Fibroblast of the conjunctiva (primary cell): Measurements from ENCODE around the gene TNXB.
"Not testable (repeated sequence)": the region's sequence is repeated elsewhere in the genome, so short reads cannot be mapped to it uniquely, and the experiment has no call there.

Source experiments
- DNase-seq: peaks from one replicate; pipeline ENCODE4 v3.0.0-alpha.2; 2010; ENCODE audit warnings: low read depth

TNXB gene

GRCh38 chr6:32038878-32039277 lies 70.3 kb downstream of the TNXB start:
- not testable (repeated sequence) for DNase-seq

DNA sequence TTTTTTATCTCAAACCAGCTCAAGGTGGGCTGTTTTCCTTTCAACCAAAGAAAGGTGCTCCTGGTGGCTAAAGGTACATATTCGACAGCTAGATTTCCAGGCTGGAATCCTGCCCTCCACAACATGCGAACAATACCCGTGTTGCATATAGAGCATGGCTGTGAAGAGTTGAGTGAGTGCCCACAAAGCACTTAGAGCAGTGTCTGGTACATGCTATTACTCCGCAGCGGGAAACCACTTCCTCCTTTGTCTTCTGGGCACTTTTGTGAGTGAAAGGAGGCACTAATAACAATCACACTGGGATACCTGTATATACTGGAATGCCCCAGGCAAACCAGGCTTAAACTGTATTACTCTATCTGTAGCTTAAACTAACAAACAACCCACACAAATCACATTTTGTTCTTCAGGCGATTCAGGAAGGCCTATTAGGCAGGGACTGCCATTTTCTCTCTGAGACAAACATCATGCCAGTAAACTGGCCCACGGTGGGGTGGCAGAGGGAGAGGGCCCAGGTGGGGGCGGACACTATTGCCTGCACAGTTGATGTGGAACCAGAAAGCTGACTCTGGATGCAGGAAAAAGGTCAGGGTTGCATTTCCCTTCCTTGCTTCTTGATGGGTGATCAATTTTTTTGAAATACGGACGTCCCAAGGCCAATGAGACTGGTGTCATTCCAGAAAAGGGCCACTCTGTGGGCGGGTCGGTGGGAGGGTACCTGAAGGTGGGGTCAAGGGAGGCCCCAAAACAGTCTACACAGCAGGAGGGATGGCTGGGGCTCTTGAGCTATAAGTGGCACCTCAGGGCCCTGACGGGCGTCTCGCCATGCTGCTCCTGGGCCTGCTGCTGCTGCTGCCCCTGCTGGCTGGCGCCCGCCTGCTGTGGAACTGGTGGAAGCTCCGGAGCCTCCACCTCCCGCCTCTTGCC lies 71.3 kb downstream of the TNXB start, which contains the start of gene CYP21A2:
Gene CYP21A2 (plus strand): TSS at position 818 of the 927 bp plus-strand sequence. CDS start 8 bp downstream, at position 826.
- DNase-seq, result not testable (repeated sequence)

DNA sequence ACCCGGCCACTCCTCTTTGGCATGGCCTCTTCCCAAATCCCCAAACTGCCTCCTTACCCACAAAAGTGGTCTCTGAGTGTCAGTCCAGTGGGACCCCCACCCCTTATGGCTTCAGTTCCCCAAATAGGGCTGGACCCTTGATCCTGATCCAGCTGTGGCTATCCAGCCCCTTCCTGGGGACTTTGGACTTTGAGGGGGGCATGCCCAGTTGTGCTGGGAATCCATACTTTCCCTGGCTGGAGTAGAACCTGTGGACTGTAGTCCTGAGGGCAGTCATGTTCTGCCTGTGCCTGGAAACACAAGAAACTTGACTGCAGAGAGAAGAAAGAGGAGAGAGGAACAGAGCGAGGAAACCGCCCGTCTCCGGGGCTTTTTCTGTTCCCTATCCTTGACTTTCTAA lies 72.0 kb downstream of the TNXB start:
- not testable (repeated sequence) for DNase-seq

GRCh38 chr6:32035283-32036013 lies 73.7 kb downstream of the TNXB start:
- DNase-seq, result not testable (repeated sequence)

DNA sequence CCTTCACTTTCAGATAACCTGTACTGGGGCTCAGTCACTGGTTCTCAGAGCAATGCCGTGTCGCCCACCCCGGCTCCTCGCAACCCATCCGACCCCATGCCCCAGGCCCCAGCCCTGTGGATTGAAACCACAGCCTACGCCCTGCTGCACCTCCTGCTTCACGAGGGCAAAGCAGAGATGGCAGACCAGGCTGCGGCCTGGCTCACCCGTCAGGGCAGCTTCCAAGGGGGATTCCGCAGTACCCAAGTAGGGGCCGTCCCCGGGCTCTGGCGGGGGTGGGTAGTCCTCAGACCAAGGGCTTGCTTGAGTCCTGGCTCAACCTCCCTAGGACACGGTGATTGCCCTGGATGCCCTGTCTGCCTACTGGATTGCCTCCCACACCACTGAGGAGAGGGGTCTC lies 79.6 kb downstream of the TNXB start:
- DNase-seq, result not testable (repeated sequence)

GRCh38 chr6:32028631-32029030 lies 80.5 kb downstream of the TNXB start:
- not testable (repeated sequence) for DNase-seq

GRCh38 chr6:32022100-32022499 lies 87.0 kb downstream of the TNXB start:
- DNase-seq, result not testable (repeated sequence)

DNA sequence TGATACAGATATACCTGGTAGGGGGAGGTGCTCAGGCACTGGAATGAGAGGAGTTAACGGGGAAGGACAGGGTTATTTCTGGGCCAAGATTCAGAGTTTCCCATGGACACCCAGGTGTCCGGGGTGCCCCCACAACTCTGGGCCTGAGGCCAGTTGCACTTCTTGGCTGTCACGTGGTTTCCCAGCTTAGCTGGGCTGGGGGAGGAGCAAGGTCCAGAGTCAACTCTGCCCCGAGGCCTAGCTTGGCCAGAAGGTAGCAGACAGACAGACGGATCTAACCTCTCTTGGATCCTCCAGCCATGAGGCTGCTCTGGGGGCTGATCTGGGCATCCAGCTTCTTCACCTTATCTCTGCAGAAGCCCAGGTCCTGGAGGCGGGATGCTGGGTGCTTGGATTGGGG lies 94.6 kb downstream of the TNXB start, which contains the start of gene C4B:
Gene C4B (plus strand): TSS at position 249 of the 400 bp plus-strand sequence. CDS start 51 bp downstream, at position 300.
- not testable (repeated sequence) for DNase-seq

DNA sequence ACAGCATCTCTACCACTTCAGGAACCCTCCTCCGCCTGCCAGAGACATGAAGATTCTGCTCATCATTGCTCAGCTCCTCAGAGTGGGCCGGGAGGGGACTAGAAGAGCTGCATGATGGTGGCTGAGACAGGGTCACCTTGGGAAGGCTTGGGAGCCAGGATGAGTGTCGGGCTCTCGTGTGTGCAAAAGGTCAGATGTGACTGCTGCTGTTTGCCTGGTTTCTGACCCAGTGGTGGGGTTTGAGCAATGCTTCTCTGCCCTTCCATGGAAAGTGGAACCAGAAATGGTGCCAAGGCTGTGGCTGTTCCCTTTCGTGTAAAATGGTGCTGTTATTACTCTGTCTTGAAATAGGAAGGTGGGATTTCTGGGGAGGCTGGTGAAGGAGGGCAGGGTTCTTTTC lies 95.4 kb downstream of the TNXB start:
- not testable (repeated sequence) for DNase-seq

DNA sequence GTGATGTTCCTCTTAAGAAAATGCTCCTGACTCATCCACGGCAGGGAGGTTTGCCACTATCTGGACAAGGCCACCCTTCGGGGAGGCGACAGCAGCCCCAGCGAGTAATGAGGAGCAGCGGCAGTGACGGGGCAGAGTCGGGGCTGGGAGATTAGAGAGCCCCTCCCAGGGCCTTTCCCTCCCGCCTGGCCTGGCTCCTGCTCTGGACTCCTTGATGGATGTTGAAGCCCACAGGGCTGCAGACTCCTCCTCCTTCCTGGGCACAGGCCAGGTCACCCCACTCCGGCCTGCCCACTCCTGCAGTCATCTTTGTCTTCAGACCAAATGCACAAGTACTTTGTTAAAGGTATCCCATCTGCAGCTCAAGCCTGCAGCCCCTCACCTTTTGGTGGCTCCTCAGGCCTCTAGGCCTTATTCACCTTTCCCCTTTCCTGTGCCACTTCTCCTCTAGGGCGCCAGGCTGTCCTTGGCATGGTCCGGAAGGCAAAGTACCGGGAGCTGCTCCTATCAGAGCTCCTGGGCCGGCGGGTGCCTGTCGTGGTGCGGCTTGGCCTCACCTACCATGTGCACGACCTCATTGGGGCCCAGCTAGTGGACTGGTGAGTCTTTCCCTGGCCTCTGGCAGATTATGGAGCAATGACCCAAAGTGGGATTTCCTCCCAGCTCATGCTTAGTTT lies 96.1 kb downstream of the TNXB start:
- not testable (repeated sequence) for DNase-seq

- not testable (repeated sequence) for DNase-seq
Measured at GRCh38 chr6:32010856-32011530, 98.1 kb downstream of the TNXB start.

GRCh38 chr6:32009537-32009936 lies 99.6 kb downstream of the TNXB start:
- not testable (repeated sequence) for DNase-seq

- not testable (repeated sequence) for DNase-seq
Measured at GRCh38 chr6:32008616-32009015, 100.5 kb downstream of the TNXB start.

GRCh38 chr6:32008037-32008436 lies 101.1 kb downstream of the TNXB start:
- not testable (repeated sequence) for DNase-seq

DNA sequence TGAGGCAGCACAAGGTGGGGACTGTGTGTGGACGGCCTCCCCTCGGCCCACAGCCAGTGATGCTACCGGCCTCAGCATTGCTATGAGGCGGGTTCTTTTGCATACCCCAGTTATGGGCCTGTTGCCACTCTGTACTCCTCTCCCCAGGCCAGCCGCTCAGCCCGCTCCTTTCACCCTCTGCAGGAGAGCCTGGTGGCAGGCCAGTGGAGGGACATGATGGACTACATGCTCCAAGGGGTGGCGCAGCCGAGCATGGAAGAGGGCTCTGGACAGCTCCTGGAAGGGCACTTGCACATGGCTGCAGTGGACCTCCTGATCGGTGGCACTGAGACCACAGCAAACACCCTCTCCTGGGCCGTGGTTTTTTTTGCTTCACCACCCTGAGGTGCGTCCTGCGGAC lies 102.1 kb downstream of the TNXB start:
- not testable (repeated sequence) for DNase-seq

DNA sequence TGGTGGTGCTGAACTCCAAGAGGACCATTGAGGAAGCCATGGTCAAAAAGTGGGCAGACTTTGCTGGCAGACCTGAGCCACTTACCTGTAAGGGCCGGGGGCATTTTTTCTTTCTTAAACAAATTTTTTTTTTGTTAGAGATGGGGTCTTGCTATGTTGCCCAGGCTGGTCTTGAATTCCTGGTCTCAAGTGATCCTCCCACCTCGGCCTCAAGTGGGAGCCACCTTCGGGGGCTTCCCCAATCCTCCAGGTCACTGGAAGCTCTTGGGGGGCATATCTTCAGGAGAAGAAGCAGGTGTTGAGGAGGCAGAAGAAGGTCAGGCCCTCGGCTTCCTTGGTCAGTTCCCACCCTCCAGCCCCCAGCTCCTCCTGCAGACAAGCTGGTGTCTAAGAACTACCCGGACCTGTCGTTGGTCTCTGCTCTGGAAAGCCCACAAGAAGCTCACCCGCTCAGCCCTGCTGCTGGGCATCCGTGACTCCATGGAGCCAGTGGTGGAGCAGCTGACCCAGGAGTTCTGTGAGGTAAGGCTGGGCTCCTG lies 103.1 kb downstream of the TNXB start:
- DNase-seq, result not testable (repeated sequence)

DNA sequence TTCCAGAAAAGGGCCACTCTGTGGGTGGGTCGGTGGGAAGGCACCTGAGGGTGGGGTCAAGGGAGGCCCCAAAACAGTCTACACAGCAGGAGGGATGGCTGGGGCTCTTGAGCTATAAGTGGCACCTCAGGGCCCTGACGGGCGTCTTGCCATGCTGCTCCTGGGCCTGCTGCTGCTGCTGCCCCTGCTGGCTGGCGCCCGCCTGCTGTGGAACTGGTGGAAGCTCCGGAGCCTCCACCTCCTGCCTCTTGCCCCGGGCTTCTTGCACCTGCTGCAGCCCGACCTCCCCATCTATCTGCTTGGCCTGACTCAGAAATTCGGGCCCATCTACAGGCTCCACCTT lies 103.6 kb downstream of the TNXB start:
- DNase-seq, result not testable (repeated sequence)

DNA sequence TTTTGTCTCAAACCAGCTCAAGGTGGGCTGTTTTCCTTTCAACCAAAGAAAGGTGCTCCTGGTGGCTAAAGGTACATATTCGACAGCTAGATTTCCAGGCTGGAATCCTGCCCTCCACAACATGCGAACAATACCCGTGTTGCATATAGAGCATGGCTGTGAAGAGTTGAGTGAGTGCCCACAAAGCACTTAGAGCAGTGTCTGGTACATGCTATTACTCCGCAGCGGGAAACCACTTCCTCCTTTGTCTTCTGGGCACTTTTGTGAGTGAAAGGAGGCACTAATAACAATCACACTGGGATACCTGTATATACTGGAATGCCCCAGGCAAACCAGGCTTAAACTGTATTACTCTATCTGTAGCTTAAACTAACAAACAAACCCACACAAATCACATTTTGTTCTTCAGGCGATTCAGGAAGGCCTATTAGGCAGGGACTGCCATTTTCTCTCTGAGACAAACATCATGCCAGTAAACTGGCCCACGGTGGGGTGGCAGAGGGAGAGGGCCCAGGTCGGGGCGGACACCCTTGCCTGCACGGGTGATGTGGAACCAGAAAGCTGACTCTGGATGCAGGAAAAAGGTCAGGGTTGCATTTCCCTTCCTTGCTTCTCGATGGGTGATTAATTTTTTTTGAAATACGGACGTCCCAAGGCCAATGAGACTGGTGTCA lies 104.1 kb downstream of the TNXB start:
- DNase-seq, result not testable (repeated sequence)

- not testable (repeated sequence) for DNase-seq
Measured at GRCh38 chr6:32004393-32004792, 104.7 kb downstream of the TNXB start.

GRCh38 chr6:32003301-32003700 lies 105.8 kb downstream of the TNXB start:
- not testable (repeated sequence) for DNase-seq
